ENCODE measurements around the gene CTNNA3.

- TF ChIP-seq, protein P1, sequence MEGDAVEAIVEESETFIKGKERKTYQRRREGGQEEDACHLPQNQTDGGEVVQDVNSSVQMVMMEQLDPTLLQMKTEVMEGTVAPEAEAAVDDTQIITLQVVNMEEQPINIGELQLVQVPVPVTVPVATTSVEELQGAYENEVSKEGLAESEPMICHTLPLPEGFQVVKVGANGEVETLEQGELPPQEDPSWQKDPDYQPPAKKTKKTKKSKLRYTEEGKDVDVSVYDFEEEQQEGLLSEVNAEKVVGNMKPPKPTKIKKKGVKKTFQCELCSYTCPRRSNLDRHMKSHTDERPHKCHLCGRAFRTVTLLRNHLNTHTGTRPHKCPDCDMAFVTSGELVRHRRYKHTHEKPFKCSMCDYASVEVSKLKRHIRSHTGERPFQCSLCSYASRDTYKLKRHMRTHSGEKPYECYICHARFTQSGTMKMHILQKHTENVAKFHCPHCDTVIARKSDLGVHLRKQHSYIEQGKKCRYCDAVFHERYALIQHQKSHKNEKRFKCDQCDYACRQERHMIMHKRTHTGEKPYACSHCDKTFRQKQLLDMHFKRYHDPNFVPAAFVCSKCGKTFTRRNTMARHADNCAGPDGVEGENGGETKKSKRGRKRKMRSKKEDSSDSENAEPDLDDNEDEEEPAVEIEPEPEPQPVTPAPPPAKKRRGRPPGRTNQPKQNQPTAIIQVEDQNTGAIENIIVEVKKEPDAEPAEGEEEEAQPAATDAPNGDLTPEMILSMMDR (IDR thresholded peaks at IDR 0.05 in 8 of 11, conservative IDR thresholded peaks at IDR 0.05 in 3 of 11): no peak
- no peak for TF ChIP-seq POLR2A (IDR thresholded peaks at IDR 0.05)
- no peak for TF ChIP-seq POLR2AphosphoS5 (IDR thresholded peaks at IDR 0.05)
Observed at GRCh38 chr10:67086327-67087134, 609.5 kb downstream of the CTNNA3 start.

All from spleen (tissue), 7 donors.